ENCODE results near the gene SIN3A.

The SIN3A gene

DNA sequence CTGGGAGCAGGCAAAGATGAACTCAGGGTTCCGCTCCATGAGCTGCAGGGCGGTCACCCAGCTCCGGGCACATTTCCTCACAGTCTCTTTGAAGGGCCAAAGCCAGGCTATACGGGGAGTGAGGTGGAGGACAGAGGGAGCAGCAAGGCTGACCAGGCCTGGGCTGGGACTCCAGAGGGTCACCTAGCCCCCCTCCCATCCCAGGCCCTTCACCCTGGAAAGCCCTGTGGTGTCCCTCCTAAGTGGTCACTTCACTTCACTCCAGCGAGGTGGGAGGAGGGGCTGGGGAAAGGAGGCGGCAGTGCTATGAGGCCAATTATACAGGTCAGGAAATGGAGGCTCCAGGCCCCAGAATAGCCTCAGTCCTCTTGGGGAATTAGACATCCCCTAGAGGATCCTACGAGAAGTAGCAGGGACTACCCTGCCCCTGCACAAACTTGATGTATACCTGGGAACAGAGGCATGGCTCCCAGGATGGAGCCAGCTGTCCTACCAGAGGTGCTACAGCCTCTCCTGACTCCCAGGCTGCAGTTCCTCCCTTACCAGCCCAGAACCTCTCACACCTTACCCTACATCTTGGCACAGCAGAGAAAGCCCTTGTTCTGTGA is 88.7 kb downstream of the SIN3A start:
- Histone ChIP-seq H3K9me3 (ENCODE audit: insufficient read depth, low read depth, low read length) (no peaks in the 10 kb centered on the region), H3K27me3 (ENCODE audit: insufficient read depth, low read length) (no peaks in the 10 kb centered on the region), H3K27ac (ENCODE audit: low read depth, low read length) (no peak overlapping the region), H3K4me3 (ENCODE audit: low read length) (no peak overlapping the region), H3K36me3 (ENCODE audit: insufficient read depth, low read length) (peaks cover 68% of the 10 kb centered on the region), H3K9ac (ENCODE audit: low read depth, low read length) (no peak overlapping the region), H3K4me1 (ENCODE audit: insufficient read depth, low read length) (0 out of 2 replicates have a peak, but pooled peaks cover 4% of the 10 kb centered on the region)
- WGBS = 95% methylated on average over 7 of the region's 7 CpGs

GRCh38 chr15:75361989-75362641 is 89.4 kb downstream of the SIN3A start:
- H3K4me1 ChIP-seq (ENCODE audit: insufficient read depth, low read length) = no peaks in the 10 kb centered on the region
- peaks cover 65% of the 10 kb centered on the region for H3K36me3 ChIP-seq (ENCODE audit: insufficient read depth, low read length)
- no peak overlapping the region for H3K4me3 ChIP-seq (ENCODE audit: low read length)
- no peaks in the 10 kb centered on the region for H3K27me3 ChIP-seq (ENCODE audit: insufficient read depth, low read length)
- H3K9ac ChIP-seq (ENCODE audit: low read depth, low read length) = no peak overlapping the region
- no peaks in the 10 kb centered on the region for H3K9me3 ChIP-seq (ENCODE audit: insufficient read depth, low read depth, low read length)
- 94% methylated on average over 13 of the region's 13 CpGs for WGBS
- no peak overlapping the region for H3K27ac ChIP-seq (ENCODE audit: low read depth, low read length)

DNA sequence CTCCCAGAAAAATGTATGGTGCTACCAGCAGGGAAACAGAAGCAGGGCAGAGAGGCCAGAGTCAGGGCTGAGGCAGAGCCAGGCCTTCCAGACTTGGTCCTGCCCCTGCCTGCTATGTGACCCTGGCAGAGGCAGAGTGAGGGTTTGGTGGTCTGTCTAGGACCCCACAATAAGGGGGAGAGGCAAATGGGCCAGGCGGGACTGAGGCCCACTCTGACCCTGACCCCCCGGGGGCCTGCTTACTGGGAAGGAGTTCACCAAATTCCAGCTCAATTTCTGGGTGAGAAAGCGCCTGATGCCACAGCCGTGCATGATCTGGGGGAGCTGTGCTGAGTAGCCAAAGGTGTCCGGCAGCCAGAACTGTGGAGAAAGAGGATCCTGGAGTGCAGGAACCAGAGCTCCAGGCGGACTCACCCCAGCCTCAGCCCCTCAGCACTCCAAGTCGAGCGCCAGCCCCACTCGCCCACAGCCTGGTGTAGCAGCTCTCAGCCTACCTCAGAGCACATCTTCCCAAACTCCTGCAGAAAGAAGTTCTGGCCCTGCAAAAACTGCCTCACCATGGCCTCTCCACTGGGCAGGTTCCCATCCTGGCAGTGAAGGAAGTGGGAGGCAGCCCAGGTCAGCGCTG is 90.0 kb downstream of the SIN3A start:
- 95% methylated on average over 10 of the region's 10 CpGs for WGBS
- Histone ChIP-seq H3K9me3 (ENCODE audit: insufficient read depth, low read depth, low read length) (no peaks in the 10 kb centered on the region), H3K4me1 (ENCODE audit: insufficient read depth, low read length) (no peaks in the 10 kb centered on the region), H3K27ac (ENCODE audit: low read depth, low read length) (no peak overlapping the region), H3K4me3 (ENCODE audit: low read length) (no peak overlapping the region), H3K36me3 (ENCODE audit: insufficient read depth, low read length) (peaks cover 65% of the 10 kb centered on the region), H3K9ac (ENCODE audit: low read depth, low read length) (no peak overlapping the region), H3K27me3 (ENCODE audit: insufficient read depth, low read length) (no peaks in the 10 kb centered on the region)

GRCh38 chr15:75360856-75361255 is 90.6 kb downstream of the SIN3A start:
- Histone ChIP-seq H3K4me1 (ENCODE audit: insufficient read depth, low read length) (no peaks in the 10 kb centered on the region), H3K4me3 (ENCODE audit: low read length) (no peak overlapping the region), H3K27me3 (ENCODE audit: insufficient read depth, low read length) (no peaks in the 10 kb centered on the region), H3K36me3 (ENCODE audit: insufficient read depth, low read length) (peaks cover 63% of the 10 kb centered on the region), H3K9ac (ENCODE audit: low read depth, low read length) (no peak overlapping the region), H3K9me3 (ENCODE audit: insufficient read depth, low read depth, low read length) (no peaks in the 10 kb centered on the region), H3K27ac (ENCODE audit: low read depth, low read length) (no peak overlapping the region)
- WGBS = 94% methylated on average over 7 of the region's 7 CpGs

- WGBS = 92% methylated on average over 1 of the region's 1 CpG
- Histone ChIP-seq H3K27ac (ENCODE audit: low read depth, low read length) (no peak overlapping the region), H3K4me3 (ENCODE audit: low read length) (no peak overlapping the region), H3K27me3 (ENCODE audit: insufficient read depth, low read length) (no peaks in the 10 kb centered on the region), H3K36me3 (ENCODE audit: insufficient read depth, low read length) (peaks cover 59% of the 10 kb centered on the region), H3K9ac (ENCODE audit: low read depth, low read length) (no peak overlapping the region), H3K4me1 (ENCODE audit: insufficient read depth, low read length) (no peaks in the 10 kb centered on the region), H3K9me3 (ENCODE audit: insufficient read depth, low read depth, low read length) (no peaks in the 10 kb centered on the region)
These were observed 91.1 kb downstream of the SIN3A start for GRCh38 chr15:75360391-75360790.

GRCh38 chr15:75359537-75360250 is 91.8 kb downstream of the SIN3A start:
- Histone ChIP-seq H3K9ac (ENCODE audit: low read depth, low read length) (no peak overlapping the region), H3K27ac (ENCODE audit: low read depth, low read length) (no peak overlapping the region), H3K4me1 (ENCODE audit: insufficient read depth, low read length) (no peaks in the 10 kb centered on the region), H3K36me3 (ENCODE audit: insufficient read depth, low read length) (peaks cover 54% of the 10 kb centered on the region), H3K9me3 (ENCODE audit: insufficient read depth, low read depth, low read length) (no peaks in the 10 kb centered on the region), H3K4me3 (ENCODE audit: low read length) (no peak overlapping the region), H3K27me3 (ENCODE audit: insufficient read depth, low read length) (no peaks in the 10 kb centered on the region)
- 93% methylated on average over 15 of the region's 15 CpGs for WGBS

DNA sequence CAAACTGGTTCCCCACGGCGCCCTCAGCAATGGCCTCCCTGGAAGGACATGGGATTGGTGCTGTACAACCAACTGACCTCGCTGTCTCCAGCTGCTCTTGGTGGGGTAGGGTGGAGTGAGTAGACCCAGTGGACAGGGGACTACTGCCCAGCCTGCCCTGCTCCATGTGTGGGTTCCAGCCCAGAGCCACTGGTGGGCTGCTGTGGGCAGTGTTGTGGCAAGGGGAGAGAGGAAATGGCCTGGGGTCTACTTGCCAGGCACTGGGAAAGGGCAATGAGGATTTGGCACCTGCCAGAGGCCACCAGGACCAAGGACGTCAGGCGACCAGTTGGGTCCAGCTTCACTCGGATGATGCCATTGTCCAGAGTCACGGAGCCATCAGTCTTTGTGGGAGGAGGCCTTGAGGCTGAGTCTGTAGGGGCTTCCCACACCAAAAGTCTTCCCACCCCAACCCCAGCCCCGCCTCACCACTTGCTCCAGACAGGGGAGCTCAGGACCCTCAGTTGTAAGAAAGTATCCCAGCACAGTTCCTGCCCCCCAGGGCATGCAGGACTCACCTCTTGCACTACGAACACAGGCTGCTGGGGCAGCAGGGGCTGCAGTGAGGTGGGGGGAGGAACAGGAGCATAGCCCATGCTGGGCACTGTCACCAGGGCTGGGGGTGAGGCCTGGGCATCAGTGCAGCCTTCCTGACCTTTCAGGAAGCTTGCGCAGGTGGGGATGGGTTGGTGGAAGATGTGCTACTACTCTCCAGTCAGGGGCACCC is 92.5 kb downstream of the SIN3A start:
- WGBS = 96% methylated on average over 10 of the region's 10 CpGs
- Histone ChIP-seq H3K27me3 (ENCODE audit: insufficient read depth, low read length) (no peaks in the 10 kb centered on the region), H3K4me1 (ENCODE audit: insufficient read depth, low read length) (no peaks in the 10 kb centered on the region), H3K27ac (ENCODE audit: low read depth, low read length) (no peak overlapping the region), H3K9me3 (ENCODE audit: insufficient read depth, low read depth, low read length) (no peaks in the 10 kb centered on the region), H3K9ac (ENCODE audit: low read depth, low read length) (no peak overlapping the region), H3K4me3 (ENCODE audit: low read length) (no peak overlapping the region), H3K36me3 (ENCODE audit: insufficient read depth, low read length) (peaks cover 48% of the 10 kb centered on the region)

DNA sequence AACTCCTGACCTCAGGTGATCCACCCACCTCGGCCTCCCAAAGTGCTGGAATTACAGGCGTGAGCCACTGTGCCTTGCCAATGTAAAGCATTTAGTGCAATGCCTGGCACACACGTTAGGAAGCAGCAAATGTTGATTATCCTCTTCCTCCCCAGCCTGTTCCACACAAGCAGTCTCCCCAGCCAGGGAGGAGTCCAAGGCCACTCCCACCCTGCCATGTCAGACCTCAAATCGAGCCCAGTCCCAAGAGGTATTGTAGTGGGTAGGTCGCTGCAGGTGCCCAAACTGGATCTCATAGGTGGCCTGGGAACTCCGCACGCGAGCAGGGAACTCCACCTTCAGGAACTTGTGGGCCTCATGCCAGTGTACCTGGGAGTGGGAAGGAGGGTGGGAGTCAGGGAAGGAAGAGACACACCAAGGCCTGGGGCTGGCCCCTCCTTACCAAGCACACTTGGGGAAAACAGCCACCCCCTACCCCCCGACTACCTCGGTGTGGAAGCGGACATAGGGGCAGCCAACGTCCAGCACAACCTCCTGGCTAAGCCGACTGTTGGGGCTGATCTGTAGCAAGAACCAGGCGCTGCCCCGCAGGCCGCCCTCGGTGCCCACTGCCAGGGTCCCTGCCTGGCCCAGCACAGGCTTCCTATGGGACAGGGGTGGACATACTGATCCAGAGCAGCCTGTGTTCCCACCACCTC is 93.4 kb downstream of the SIN3A start:
- H3K4me1 ChIP-seq (ENCODE audit: insufficient read depth, low read length) = no peaks in the 10 kb centered on the region
- no peak overlapping the region for H3K27ac ChIP-seq (ENCODE audit: low read depth, low read length)
- H3K4me3 ChIP-seq (ENCODE audit: low read length) = no peak overlapping the region
- H3K9me3 ChIP-seq (ENCODE audit: insufficient read depth, low read depth, low read length) = no peaks in the 10 kb centered on the region
- H3K27me3 ChIP-seq (ENCODE audit: insufficient read depth, low read length) = no peaks in the 10 kb centered on the region
- WGBS = 90% methylated on average over 17 of the region's 17 CpGs
- H3K36me3 ChIP-seq (ENCODE audit: insufficient read depth, low read length) = peaks cover 44% of the 10 kb centered on the region
- H3K9ac ChIP-seq (ENCODE audit: low read depth, low read length) = no peak overlapping the region

GRCh38 chr15:75356517-75356916 is 95.0 kb downstream of the SIN3A start:
- no peak overlapping the region for H3K4me3 ChIP-seq (ENCODE audit: low read length)
- H3K36me3 ChIP-seq (ENCODE audit: insufficient read depth, low read length) = peaks cover 38% of the 10 kb centered on the region
- no peaks in the 10 kb centered on the region for H3K4me1 ChIP-seq (ENCODE audit: insufficient read depth, low read length)
- no peak overlapping the region for H3K27ac ChIP-seq (ENCODE audit: low read depth, low read length)
- WGBS = 96% methylated on average over 20 of the region's 20 CpGs
- H3K27me3 ChIP-seq (ENCODE audit: insufficient read depth, low read length) = no peaks in the 10 kb centered on the region
- H3K9ac ChIP-seq (ENCODE audit: low read depth, low read length) = no peak overlapping the region
- no peaks in the 10 kb centered on the region for H3K9me3 ChIP-seq (ENCODE audit: insufficient read depth, low read depth, low read length)

DNA sequence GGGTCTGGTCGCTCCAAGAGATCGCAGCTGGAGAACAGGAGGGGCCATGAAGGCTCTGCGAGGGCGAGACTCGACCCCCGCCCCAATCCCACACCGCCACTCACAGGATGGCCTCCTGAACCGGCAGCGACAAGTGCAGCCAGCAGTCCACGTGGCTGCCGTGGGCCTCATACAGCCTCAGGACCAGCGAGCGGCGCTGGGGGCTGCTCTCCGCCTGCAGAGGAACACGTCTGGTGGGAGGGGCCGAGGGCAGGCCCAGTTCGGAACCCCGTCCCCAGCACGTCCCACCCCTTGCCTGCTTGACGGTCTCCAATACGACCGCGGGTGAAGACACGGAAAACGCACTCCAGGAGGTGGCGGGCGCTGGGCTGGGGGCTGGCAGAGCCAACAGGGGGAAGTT is 95.5 kb downstream of the SIN3A start:
- Histone ChIP-seq H3K27ac (ENCODE audit: low read depth, low read length) (no peak overlapping the region), H3K9me3 (ENCODE audit: insufficient read depth, low read depth, low read length) (no peaks in the 10 kb centered on the region), H3K4me1 (ENCODE audit: insufficient read depth, low read length) (no peaks in the 10 kb centered on the region), H3K27me3 (ENCODE audit: insufficient read depth, low read length) (no peaks in the 10 kb centered on the region), H3K4me3 (ENCODE audit: low read length) (no peak overlapping the region), H3K9ac (ENCODE audit: low read depth, low read length) (no peak overlapping the region), H3K36me3 (ENCODE audit: insufficient read depth, low read length) (peaks cover 33% of the 10 kb centered on the region)
- 93% methylated on average over 28 of the region's 28 CpGs for WGBS

All from HUES64 (cell line).